Measurements from ENCODE around the gene RNF115.
"Not testable (repeated sequence)": the region's sequence is repeated elsewhere in the genome, so short reads cannot be mapped to it uniquely, and the experiment has no call there.

RNF115 gene

GRCh38 chr1:145826030-145826429, 2.1 kb upstream of the RNF115 start:
- DNase-seq, result no peak

GRCh38 chr1:145824499-145824842, 576 bp upstream of the RNF115 start:
- no peak for DNase-seq

DNA sequence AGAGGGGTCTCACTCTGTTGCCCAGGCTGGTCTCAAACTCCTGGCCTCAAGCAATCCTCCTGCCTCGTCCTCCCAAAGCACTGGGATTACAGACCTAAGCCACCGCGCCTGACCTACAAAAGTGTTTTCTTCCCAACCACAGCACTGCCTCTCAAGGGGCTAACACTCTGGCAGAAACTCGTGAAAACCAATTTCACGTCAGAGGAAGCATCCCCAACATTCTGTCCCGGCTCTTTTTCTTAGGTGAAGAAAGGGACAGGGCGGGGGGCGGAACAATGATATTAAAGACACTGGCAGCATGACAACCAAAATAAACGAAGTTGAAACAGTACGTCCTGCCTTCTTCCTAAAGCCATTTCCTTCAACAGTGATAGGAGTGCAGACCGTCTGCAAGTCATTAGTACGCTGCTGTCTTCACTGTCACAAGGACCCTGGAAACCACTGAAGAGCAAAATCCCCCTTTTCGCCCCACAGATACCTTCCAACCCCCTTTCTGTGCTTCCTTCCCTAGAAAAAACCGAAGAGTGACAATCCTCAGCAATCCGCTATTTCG, 1.0 kb downstream of the RNF115 start:
- DNase-seq, result not testable (repeated sequence)

- DNase-seq, result not testable (repeated sequence)
Observed at GRCh38 chr1:145818095-145818494, 5.8 kb downstream of the RNF115 start.

- not testable (repeated sequence) for DNase-seq
Observed at GRCh38 chr1:145812977-145813810, 10.7 kb downstream of the RNF115 start.

DNA sequence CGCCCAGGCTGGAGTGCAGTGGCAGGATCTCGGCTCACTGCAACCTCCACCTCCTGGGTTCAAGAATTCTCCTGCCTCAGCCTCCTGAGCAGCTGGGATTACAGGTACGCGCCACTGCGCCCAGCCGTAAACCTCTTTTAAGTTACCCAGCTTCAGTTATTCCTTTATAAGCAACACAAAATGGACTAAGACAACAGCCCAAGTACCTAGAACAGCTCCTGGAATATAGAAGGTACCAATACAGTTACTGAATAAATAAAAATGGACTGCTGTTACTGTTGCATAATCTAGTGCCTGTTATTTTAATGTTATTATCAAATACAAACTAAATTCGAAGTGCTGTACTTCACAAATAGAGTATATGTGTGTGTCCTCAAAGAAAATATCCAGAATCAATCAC, 17.1 kb downstream of the RNF115 start:
- DNase-seq, result no peak

- no peak for DNase-seq
Observed at GRCh38 chr1:145806408-145806807, 17.5 kb downstream of the RNF115 start.

DNA sequence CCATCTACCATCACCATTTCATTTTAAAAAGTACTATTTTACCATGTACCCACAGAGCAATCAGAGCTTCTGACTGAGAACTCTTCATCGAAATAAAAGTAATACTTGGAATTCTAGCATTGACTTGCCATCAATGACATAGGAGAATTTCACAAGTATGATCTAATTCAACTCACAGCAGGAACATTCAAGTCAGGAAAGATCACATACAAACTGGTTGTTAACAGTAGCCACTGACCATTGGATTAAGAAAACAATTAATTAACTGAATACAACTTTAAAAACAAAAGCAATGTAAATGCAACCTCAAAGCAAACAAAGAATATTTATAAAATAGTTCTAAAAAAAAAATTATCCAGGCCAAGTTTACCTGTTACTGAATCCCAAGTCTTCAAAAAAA, 18.8 kb downstream of the RNF115 start:
- no peak for DNase-seq

GRCh38 chr1:145804235-145805045, 19.5 kb downstream of the RNF115 start:
- DNase-seq, result no peak

DNA sequence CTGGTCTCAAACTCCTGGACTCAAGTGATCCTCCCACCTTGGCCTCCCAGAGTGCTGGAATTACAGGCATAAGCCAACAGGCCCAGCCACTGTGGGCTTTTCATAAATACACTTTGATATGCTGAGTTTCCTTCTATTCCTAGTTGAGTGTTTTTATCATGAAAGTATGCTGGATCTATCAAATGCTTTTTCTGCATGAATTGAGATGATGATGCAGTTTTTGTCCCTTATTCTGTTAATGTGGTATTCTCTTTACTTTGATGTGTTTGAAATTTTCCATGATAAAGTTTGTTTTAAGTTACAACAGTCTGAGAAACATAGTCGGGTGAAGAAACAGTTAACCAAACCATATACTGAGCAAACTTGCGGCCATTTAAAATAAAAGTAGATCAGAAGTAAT, 24.1 kb downstream of the RNF115 start:
- no peak for DNase-seq

DNA sequence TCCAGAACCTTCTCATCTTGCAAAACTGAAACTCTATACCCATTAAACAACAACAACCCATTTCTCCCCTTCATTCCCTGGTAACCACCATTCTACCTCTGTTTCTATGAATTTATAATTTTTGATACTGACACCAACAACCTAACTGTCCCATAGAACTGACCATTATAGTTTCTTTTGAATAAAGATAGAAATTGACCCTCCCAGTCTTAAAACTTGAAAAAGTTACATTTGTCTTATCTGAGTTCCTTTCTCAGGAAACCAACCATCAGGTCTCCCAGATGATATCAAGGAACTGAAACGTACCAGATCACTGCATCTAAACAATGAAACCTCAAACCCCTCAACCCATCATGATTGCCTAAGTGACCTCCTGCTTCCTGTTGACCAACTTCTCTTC, 27.1 kb downstream of the RNF115 start:
- DNase-seq, result no peak

GRCh38 chr1:145795257-145795881, 28.5 kb downstream of the RNF115 start:
- DNase-seq, result no peak

DNA sequence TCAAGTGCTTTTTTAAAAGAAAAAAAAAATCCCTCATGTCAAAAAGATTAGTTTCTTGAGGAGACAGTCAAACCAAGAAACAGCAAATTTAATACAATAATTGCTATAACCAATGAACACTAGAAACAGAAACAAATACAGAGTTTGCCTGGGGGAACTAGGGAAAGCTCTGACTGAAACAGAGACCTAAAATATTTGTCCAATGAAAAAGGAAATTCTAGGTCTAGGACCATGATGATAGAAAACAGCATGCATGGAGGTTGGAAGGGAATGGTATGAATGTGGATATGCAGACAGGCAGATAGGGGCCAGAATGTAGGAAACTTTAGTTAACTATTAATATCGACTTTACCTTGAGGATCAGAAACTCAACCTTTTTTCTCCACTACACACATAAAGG, 31.4 kb downstream of the RNF115 start:
- DNase-seq, result no peak

- not testable (repeated sequence) for DNase-seq
Observed at GRCh38 chr1:145791860-145792259, 32.0 kb downstream of the RNF115 start.

DNA sequence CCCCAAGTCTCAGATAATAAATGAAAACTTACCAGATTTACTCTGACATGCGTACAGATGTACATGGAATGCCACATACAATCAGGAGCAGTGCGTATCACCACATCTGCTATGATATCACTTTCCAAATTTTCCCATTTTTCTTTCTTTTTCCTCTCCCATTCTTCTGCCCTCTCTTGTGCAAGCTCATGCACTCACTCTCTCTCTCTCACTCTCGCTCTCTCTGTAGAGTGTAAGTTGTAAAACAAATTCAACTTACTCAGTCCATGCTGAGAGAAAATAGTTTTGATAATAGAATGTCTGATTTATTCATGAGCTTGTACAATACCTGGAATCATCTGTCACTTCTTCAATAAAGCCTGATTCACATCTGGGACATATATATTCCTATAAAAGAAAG, 35.3 kb downstream of the RNF115 start:
- no peak for DNase-seq

- DNase-seq, result no peak
Observed at GRCh38 chr1:145786271-145786670, 37.6 kb downstream of the RNF115 start.

GRCh38 chr1:145785547-145785946, 38.3 kb downstream of the RNF115 start:
- no peak for DNase-seq

DNA sequence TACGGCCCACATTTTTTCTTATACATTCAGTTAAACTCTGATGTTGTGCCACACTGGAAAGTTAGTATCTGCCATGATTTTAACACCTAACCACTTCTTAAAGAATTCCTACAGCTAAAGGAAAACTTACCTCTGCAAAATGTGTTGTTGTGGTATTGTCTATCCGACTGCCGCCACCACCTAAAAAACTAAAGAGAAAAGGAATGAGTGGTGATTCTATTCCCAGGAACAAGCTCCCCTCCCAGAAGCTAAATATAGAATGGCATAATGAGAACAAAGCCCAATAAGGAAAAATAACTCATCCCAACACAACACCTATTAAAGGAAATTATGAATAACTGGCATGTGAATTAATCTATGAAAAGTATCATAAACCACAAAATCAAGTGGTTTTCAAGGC, 39.5 kb downstream of the RNF115 start:
- DNase-seq, result no peak

DNA sequence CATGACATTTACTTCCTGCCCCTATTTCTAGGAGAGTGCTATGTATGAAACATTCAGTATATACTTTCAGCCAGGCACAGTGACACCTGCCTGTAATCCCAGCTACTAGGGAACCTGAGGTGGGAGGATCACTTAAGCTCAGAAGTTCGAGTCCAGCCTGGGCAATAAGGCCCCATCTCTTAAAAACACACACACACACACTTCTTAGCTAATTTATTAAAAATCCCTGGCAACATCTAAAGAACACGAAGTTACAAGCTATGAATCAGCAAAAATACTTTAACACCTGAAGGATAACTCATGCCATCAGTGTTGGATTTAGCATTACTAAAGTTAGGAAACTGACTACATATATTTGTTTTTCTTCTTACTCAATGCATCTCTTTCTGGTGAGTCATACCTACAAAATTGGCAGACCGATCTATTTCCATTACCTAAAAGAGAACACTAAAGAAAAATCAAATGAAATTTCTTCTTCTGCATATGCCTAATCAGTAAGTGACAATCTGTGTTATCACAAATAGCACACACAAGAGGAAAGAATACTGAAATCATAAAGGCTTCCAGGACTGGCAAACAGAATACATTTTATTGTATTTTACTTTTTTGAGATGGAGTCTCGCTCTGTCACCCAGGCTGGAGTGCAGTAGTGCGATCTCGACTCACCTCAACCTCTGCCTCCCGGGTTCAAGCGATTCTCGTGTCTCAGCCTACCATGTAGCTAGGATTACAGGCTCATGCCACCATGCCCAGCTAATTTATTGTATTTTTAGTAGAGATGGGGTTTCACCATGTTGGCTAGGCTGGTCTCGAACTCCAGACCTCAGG, 41.4 kb downstream of the RNF115 start:
- no peak for DNase-seq

- no peak for DNase-seq
Observed at GRCh38 chr1:145778146-145778540, 45.8 kb downstream of the RNF115 start.

DNA sequence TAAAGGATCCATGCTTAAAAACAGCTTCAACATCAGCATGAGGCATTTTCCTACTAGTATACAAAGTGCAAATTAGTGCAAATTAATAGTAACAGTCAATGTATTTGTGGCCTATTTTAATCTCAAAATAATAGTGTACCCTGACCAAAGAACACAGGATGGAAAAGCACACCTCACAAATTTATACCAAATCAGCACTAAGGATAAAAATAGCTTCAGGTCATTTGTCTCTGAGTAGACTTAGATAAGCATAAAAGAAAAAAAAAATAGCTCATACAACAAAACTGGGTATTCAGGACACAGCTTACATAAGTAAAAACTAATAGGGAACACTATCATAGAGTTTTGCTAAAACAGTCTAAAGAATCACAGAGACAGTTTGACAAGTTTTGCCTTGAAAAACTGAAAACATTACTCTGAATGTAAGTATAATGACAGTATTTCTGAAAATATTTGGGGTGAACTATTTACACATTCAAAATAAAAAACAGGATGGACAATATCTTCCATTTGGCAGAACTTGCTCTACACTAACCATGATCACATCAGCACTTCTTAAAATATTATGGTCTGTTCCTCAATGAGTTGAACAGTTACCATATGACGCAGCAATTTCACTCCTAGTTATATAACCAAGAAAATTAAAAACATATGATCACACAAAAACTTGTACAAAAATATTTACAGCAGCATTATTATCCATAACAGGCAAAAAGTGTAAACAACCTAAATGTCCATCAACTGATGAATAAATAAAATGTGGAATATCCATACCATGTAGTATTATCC, 46.3 kb downstream of the RNF115 start:
- DNase-seq, result no peak

DNA sequence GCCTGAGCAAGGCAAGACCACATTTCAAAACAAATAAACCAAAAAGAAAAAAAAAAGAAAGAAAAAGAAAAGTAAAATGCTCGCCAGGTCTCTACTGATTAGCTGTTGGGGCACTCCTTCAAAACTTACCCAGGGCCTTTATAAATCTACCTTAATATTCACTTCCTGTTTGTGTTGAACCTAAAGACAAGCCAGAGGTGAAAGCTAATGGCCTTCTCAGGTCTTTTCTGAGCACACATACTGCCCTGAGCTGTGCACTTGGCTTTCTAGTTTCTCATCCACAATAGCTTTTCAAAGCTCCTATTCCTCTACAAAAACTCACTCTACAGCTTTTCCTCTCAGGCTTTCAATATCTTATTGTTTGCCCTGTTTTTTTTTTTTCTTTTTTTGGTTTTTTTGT, 50.5 kb downstream of the RNF115 start:
- no peak for DNase-seq

All from NCI-H1417 treated with DMSO at 0.1 percent for 48 hours (cell line).